WTC11 (cell line): ENCODE results near the gene TMC6. TPM values are rescaled to one million over a fixed set of nuclear protein-coding genes. Genes with fewer than 3 reads are reported as not detected.

ENCODE experiments used
- ATAC-seq: fragments of 200-7000 bp; cut with Tn5 transposase; 2 replicates; pipeline ENCODE4 v1.10.0; 2021; ENCODE audit warnings: mild to moderate bottlenecking, moderate library complexity
- CTCF ChIA-PET: fragments of 300-600 bp; sonication (Branson Sonifier 250); formaldehyde crosslinking; loops from one replicate; lab custom pipeline; 2021; ENCODE audit warnings: antibody characterized with exemption; lab: Charles Lee
- POLR2A ChIA-PET: fragments of 350-600 bp; sonication (Branson Sonifier 250); formaldehyde crosslinking; loops from one replicate; lab custom pipeline; 2021; ENCODE audit warnings: antibody characterized with exemption; lab: Charles Lee
- DNase-seq: peaks from one replicate; pipeline ENCODE4 v3.0.0; 2021; ENCODE audit warnings: low spot score
- H3K27ac Mint-ChIP-seq: 2 replicates; pipeline ENCODE4 v1.8.0; 2021; ENCODE audit warnings: mixed read lengths
- H3K27me3 Mint-ChIP-seq: 2 replicates; pipeline ENCODE4 v1.8.0; 2021; ENCODE audit warnings: low read depth, mild to moderate bottlenecking, moderate library complexity, mixed read lengths
- H3K36me3 Mint-ChIP-seq: 2 replicates; pipeline ENCODE4 v1.8.0; 2021; ENCODE audit warnings: mixed read lengths
- H3K4me1 Mint-ChIP-seq: 2 replicates; pipeline ENCODE4 v1.8.0; 2022; ENCODE audit warnings: mixed read lengths
- H3K4me3 Mint-ChIP-seq: 2 replicates; pipeline ENCODE4 v1.8.0; 2021; ENCODE audit warnings: mild to moderate bottlenecking, moderate library complexity, mixed read lengths
- H3K9me3 Mint-ChIP-seq: 2 replicates; pipeline ENCODE4 v1.8.0; 2021; ENCODE audit warnings: mixed read lengths
- ATF2 ChIP-seq: sonication (generic); formaldehyde crosslinking; IDR thresholded peaks from 2 replicates; pipeline ENCODE4 v1.8.1; 2022; ENCODE audit warnings: low read depth, missing genetic modification reagents, borderline replicate concordance
- CTCF ChIP-seq: fragments of 200-600 bp; IDR thresholded peaks from 2 replicates; pipeline ENCODE4 v1.8.0; 2022; ENCODE audit warnings: antibody characterized with exemption
- E2F5 ChIP-seq: sonication (generic); formaldehyde crosslinking; IDR thresholded peaks from 2 replicates; pipeline ENCODE4 v1.8.1; 2022; ENCODE audit warnings: mild to moderate bottlenecking, moderate library complexity, missing genetic modification reagents
- ESRRA ChIP-seq: sonication (generic); formaldehyde crosslinking; IDR thresholded peaks from 2 replicates; pipeline ENCODE4 v1.8.1; 2022; ENCODE audit warnings: mild to moderate bottlenecking, missing genetic modification reagents, borderline replicate concordance
- ETV6 ChIP-seq: sonication (generic); formaldehyde crosslinking; IDR thresholded peaks from 2 replicates; pipeline ENCODE4 v1.8.1; 2022; ENCODE audit warnings: mild to moderate bottlenecking, missing genetic modification reagents
- JAZF1 ChIP-seq: fragments of 250-450 bp; sonication (Bioruptor Pico); IDR thresholded peaks from 2 replicates; pipeline ENCODE4 v1.9.0; 2021; ENCODE audit warnings: moderate library complexity, mild to moderate bottlenecking, inconsistent platforms
- NFE2L1 ChIP-seq: sonication (generic); formaldehyde crosslinking; IDR thresholded peaks from 2 replicates; pipeline ENCODE4 v1.8.1; 2023; ENCODE audit warnings: missing genetic modification reagents
- NR3C1 ChIP-seq: sonication (generic); formaldehyde crosslinking; conservative IDR thresholded peaks from 2 replicates; pipeline ENCODE4 v1.8.1; 2023; ENCODE audit warnings: low read depth, mild to moderate bottlenecking, missing genetic modification reagents
- ZBTB43 ChIP-seq: sonication (generic); formaldehyde crosslinking; IDR thresholded peaks from 2 replicates; pipeline ENCODE4 v1.8.1; 2023; ENCODE audit warnings: mild to moderate bottlenecking, missing genetic modification reagents
- ZNF121 ChIP-seq: sonication (generic); formaldehyde crosslinking; IDR thresholded peaks from 2 replicates; pipeline ENCODE4 v1.8.0; 2023; ENCODE audit warnings: missing genetic modification reagents
- ZNF219 ChIP-seq: sonication (generic); formaldehyde crosslinking; IDR thresholded peaks from 2 replicates; pipeline ENCODE4 v1.8.0; 2023; ENCODE audit warnings: missing genetic modification reagents, mild to moderate bottlenecking, borderline replicate concordance
- ZNF281 ChIP-seq: sonication (generic); formaldehyde crosslinking; IDR thresholded peaks from 2 replicates; pipeline ENCODE4 v1.8.0; 2023; ENCODE audit warnings: mild to moderate bottlenecking, missing genetic modification reagents
- ZNF671 ChIP-seq: fragments of 250-450 bp; sonication (Bioruptor Pico); IDR thresholded peaks from 2 replicates; pipeline ENCODE4 v1.8.0; 2021; ENCODE audit warnings: mild to moderate bottlenecking
- total RNA-seq: library from RNA; stranded (reverse); gene quantifications from 3 replicates; pipeline ENCODE4 v1.2.3, GENCODE V29; 2021
- TF ChIP-seq, protein P1 (sequence below): sonication (generic); formaldehyde crosslinking; IDR thresholded peaks from 2 replicates; pipeline ENCODE4 v1.8.0; 2022; ENCODE audit warnings: mild to moderate bottlenecking, missing genetic modification reagents
- TF ChIP-seq, protein P2 (sequence below): sonication (generic); formaldehyde crosslinking; IDR thresholded peaks from 2 replicates; pipeline ENCODE4 v1.8.1; 2023; ENCODE audit warnings: mild to moderate bottlenecking, missing genetic modification reagents, moderate library complexity
- TF ChIP-seq, protein P3 (sequence below): sonication (generic); formaldehyde crosslinking; IDR thresholded peaks from 2 replicates; pipeline ENCODE4 v1.8.0; 2022; ENCODE audit warnings: missing genetic modification reagents

The TMC6 gene
- total RNA-seq, 1 experiment from 2014 or later, result 120 TPM

DNA sequence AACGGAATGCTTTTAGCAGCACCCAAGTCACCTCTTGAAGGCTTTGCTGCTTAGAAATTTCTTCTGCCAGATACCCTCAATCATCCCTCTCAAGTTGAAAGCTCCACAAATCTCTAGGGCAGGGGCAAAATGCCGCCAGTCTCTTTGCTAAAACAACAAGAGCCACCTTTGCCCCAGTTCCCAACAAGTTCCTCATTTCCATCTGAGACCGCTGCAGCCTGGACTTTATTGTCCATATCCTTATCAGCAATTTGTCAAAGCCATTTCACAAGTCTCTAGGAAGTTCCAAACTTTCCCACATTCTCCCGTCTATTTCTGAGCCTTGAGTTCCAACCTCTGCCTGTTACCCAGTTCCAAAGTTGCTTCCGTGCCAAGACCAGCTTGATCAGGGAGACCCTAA is 27.4 kb downstream of the TMC6 start:
- no peak for DNase-seq
- no peak for TF ChIP-seq ETV6 (CRISPR knock-in tag)
- TF ChIP-seq, protein P1, sequence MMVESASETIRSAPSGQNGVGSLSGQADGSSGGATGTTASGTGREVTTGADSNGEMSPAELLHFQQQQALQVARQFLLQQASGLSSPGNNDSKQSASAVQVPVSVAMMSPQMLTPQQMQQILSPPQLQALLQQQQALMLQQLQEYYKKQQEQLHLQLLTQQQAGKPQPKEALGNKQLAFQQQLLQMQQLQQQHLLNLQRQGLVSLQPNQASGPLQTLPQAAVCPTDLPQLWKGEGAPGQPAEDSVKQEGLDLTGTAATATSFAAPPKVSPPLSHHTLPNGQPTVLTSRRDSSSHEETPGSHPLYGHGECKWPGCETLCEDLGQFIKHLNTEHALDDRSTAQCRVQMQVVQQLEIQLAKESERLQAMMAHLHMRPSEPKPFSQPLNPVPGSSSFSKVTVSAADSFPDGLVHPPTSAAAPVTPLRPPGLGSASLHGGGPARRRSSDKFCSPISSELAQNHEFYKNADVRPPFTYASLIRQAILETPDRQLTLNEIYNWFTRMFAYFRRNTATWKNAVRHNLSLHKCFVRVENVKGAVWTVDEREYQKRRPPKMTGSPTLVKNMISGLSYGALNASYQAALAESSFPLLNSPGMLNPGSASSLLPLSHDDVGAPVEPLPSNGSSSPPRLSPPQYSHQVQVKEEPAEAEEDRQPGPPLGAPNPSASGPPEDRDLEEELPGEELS (CRISPR knock-in tag), result no peak
- TF ChIP-seq CTCF, result no peak
- TF ChIP-seq E2F5, result no peak
- no peak for TF ChIP-seq ZNF121 (CRISPR knock-in tag)
- TF ChIP-seq ESRRA, result no peak
- TF ChIP-seq ZBTB43, result no peak

DNA sequence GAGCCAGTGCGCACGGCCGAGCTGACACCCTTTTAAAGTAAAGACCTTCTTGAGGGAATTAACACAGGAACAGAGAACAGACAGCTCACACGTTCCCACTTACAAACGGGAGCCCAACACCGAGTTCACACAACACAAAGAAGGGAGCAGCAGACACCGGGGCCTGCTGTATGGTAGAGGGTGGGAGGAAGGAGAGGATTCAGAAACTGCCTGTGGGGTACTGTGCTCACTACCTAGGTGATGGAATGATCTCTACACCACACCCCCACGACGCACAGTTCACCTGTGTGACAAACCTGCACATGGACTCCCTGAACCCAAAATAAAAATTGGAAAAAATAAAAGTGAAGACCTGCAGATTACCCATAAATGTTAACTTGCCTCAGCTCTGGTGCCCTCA is 32.5 kb downstream of the TMC6 start:
- Mint-ChIP-seq H3K9me3 (peaks cover 24% of the 10 kb centered on the region), H3K36me3 (peaks cover 92% of the 10 kb centered on the region), H3K27me3 (no peaks in the 10 kb centered on the region; the same call in 1 of the 2 replicates), H3K27ac (no peak overlapping the region), H3K4me3 (no peak overlapping the region), H3K4me1 (no peaks in the 10 kb centered on the region)
- CTCF ChIA-PET, result interaction anchor here (1.3 to 2.3 kb wide), 3 partner anchors 11 to 77 kb away, joined by 3 to 10 read pairs (median 9); no protein-coding TSS in a partner anchor
- ATAC-seq, result no peak
- POLR2A ChIA-PET, result no interaction called here
- no peak for DNase-seq
- TF ChIP-seq ZNF281 (CRISPR knock-in tag), result no peak
- TF ChIP-seq, protein P2, sequence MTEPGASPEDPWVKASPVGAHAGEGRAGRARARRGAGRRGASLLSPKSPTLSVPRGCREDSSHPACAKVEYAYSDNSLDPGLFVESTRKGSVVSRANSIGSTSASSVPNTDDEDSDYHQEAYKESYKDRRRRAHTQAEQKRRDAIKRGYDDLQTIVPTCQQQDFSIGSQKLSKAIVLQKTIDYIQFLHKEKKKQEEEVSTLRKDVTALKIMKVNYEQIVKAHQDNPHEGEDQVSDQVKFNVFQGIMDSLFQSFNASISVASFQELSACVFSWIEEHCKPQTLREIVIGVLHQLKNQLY (CRISPR knock-in tag), result no peak
- TF ChIP-seq ATF2, result no peak
- TF ChIP-seq E2F5, result no peak
- TF ChIP-seq ZNF671 (CRISPR knock-in tag), result no peak
- no peak for TF ChIP-seq JAZF1 (CRISPR knock-in tag)
- TF ChIP-seq, protein P3, sequence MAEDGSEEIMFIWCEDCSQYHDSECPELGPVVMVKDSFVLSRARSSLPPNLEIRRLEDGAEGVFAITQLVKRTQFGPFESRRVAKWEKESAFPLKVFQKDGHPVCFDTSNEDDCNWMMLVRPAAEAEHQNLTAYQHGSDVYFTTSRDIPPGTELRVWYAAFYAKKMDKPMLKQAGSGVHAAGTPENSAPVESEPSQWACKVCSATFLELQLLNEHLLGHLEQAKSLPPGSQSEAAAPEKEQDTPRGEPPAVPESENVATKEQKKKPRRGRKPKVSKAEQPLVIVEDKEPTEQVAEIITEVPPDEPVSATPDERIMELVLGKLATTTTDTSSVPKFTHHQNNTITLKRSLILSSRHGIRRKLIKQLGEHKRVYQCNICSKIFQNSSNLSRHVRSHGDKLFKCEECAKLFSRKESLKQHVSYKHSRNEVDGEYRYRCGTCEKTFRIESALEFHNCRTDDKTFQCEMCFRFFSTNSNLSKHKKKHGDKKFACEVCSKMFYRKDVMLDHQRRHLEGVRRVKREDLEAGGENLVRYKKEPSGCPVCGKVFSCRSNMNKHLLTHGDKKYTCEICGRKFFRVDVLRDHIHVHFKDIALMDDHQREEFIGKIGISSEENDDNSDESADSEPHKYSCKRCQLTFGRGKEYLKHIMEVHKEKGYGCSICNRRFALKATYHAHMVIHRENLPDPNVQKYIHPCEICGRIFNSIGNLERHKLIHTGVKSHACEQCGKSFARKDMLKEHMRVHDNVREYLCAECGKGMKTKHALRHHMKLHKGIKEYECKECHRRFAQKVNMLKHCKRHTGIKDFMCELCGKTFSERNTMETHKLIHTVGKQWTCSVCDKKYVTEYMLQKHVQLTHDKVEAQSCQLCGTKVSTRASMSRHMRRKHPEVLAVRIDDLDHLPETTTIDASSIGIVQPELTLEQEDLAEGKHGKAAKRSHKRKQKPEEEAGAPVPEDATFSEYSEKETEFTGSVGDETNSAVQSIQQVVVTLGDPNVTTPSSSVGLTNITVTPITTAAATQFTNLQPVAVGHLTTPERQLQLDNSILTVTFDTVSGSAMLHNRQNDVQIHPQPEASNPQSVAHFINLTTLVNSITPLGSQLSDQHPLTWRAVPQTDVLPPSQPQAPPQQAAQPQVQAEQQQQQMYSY (CRISPR knock-in tag), result no peak
- no peak for TF ChIP-seq NFE2L1 (CRISPR knock-in tag)
- no peak for TF ChIP-seq NR3C1 (CRISPR knock-in tag)
- TF ChIP-seq ZBTB43, result no peak
- TF ChIP-seq ZNF219 (CRISPR knock-in tag), result no peak

More for the DNA sequence above, 27.4 kb downstream of the TMC6 start:
- Mint-ChIP-seq H3K27ac (no peak overlapping the region), H3K9me3 (peaks cover 33% of the 10 kb centered on the region), H3K27me3 (no peaks in the 10 kb centered on the region), H3K4me1 (peaks cover 9% of the 10 kb centered on the region), H3K36me3 (peaks cover 79% of the 10 kb centered on the region), H3K4me3 (no peak overlapping the region)
- ChIA-PET POLR2A (interaction anchor here (0.6 kb wide), 1 partner anchor 800 kb away, joined by 4 read pairs; no protein-coding TSS in a partner anchor), CTCF (no interaction called here)
- ATAC-seq, result no peak
